ENCODE measurements around the gene GIMAP2. TPM values are rescaled to one million over a fixed set of nuclear protein-coding genes. Genes with fewer than 3 reads are reported as not detected.

Gene GIMAP2
- total RNA-seq, 2 donors from 2014 or later: 6.6 to 16.1 TPM

Other genes starting within 250 kb of the GIMAP2 start
- gene GIMAP8, start 235.1 kb upstream of the GIMAP2 start, total RNA-seq: 1 to 10 TPM; 2.5 to 6.5 TPM
- gene GIMAP7, start 170.8 kb upstream of the GIMAP2 start, total RNA-seq: 1 to 10 TPM; 6.9 to 9.0 TPM
- 10 to 100 TPM in 1 of 2 donors, 1 to 10 TPM in 1; 6.9 to 11.0 TPM for gene GIMAP4, start 118.3 kb upstream of the GIMAP2 start, total RNA-seq
- 10 to 100 TPM; 10.8 to 15.7 TPM for gene GIMAP6, start 53.3 kb upstream of the GIMAP2 start, total RNA-seq
- 1 to 10 TPM; 3.9 to 4.2 TPM for gene GIMAP1, start 30.9 kb downstream of the GIMAP2 start, total RNA-seq
- gene GIMAP5, start 51.7 kb downstream of the GIMAP2 start, total RNA-seq: 10 to 100 TPM; 11.1 to 15.1 TPM
- gene TMEM176B, start 114.7 kb downstream of the GIMAP2 start, total RNA-seq: 10 to 100 TPM in 1 of 2 donors, 1 to 10 TPM in 1; 4.5 to 14.5 TPM
- 1 to 10 TPM; 3.8 to 6.9 TPM for gene TMEM176A, start 115.1 kb downstream of the GIMAP2 start, total RNA-seq
- gene AOC1, start 166.8 kb downstream of the GIMAP2 start, total RNA-seq: 1 to 10 TPM; 2.1 to 3.1 TPM

All from prostate gland (tissue), 2 donors.